PC-9 (cell line): ENCODE data around the gene CCDC54.

Experiments
- EZH2 ChIP-seq: fragments of 200-600 bp; sonication (generic); IDR thresholded peaks from 2 replicates; pipeline ENCODE4 v1.8.0; 2017; ENCODE audit warnings: antibody characterized with exemption, low read depth
- TF ChIP-seq, protein P1 (sequence below): fragments of 200-600 bp; sonication (generic); conservative IDR thresholded peaks from 2 replicates; pipeline ENCODE4 v1.6.1; 2017; ENCODE audit warnings: mixed run types, antibody characterized with exemption, mild to moderate bottlenecking, moderate library complexity

DNA sequence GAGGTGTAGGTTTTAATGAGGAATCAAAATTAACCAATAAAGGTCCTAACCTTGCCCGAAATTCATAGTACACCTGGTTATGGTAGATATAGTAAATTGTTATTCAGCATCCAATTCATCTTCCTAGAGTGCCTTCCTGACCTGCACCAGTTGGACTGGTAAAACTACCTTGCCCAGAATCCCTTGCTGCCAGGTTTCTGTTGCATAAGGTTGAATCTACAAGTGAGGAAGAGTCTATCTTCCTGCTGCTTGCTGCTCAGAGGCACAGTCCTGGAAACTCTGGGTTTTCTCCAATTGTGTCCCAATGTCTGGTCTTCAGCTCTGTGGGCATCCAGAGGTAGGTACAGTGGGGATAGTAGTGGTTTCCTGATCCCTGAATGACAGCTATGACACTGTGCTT, 17.3 kb downstream of the CCDC54 start:
- TF ChIP-seq, protein P1, sequence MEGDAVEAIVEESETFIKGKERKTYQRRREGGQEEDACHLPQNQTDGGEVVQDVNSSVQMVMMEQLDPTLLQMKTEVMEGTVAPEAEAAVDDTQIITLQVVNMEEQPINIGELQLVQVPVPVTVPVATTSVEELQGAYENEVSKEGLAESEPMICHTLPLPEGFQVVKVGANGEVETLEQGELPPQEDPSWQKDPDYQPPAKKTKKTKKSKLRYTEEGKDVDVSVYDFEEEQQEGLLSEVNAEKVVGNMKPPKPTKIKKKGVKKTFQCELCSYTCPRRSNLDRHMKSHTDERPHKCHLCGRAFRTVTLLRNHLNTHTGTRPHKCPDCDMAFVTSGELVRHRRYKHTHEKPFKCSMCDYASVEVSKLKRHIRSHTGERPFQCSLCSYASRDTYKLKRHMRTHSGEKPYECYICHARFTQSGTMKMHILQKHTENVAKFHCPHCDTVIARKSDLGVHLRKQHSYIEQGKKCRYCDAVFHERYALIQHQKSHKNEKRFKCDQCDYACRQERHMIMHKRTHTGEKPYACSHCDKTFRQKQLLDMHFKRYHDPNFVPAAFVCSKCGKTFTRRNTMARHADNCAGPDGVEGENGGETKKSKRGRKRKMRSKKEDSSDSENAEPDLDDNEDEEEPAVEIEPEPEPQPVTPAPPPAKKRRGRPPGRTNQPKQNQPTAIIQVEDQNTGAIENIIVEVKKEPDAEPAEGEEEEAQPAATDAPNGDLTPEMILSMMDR = no peak
- no peak for TF ChIP-seq EZH2
